ENCODE measurements around the gene DCDC1.

- TF ChIP-seq, protein P1, sequence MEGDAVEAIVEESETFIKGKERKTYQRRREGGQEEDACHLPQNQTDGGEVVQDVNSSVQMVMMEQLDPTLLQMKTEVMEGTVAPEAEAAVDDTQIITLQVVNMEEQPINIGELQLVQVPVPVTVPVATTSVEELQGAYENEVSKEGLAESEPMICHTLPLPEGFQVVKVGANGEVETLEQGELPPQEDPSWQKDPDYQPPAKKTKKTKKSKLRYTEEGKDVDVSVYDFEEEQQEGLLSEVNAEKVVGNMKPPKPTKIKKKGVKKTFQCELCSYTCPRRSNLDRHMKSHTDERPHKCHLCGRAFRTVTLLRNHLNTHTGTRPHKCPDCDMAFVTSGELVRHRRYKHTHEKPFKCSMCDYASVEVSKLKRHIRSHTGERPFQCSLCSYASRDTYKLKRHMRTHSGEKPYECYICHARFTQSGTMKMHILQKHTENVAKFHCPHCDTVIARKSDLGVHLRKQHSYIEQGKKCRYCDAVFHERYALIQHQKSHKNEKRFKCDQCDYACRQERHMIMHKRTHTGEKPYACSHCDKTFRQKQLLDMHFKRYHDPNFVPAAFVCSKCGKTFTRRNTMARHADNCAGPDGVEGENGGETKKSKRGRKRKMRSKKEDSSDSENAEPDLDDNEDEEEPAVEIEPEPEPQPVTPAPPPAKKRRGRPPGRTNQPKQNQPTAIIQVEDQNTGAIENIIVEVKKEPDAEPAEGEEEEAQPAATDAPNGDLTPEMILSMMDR (IDR thresholded peaks at IDR 0.05): no peak
- TF ChIP-seq POLR2A (IDR thresholded peaks at IDR 0.05): no peak
Observed at GRCh38 chr11:30878400-30878799, 491.1 kb downstream of the DCDC1 start.

Measured in adrenal gland (tissue), 5 donors.